ENCODE results near the gene OTOP2. TPM values are rescaled to one million over a fixed set of nuclear protein-coding genes. Genes with fewer than 3 reads are reported as not detected.

The OTOP2 gene
- total RNA-seq, 1 donor from 2014 or later, result not detected

GRCh38 chr17:74888469-74888868 lies 35.6 kb upstream of the OTOP2 start:
- TF ChIP-seq CTCF (IDR thresholded peaks at IDR 0.05; ENCODE audit: insufficient read depth, low read depth, low read length) (no peak), EZH2 (IDR thresholded peaks at IDR 0.05; ENCODE audit: insufficient read depth, low read length) (no peak)
- no peaks in the 10 kb centered on the region for H4K20me1 ChIP-seq (ENCODE audit: insufficient read depth, low read length)
- Mint-ChIP-seq H3K27me3 (ENCODE audit: low read depth, unreplicated experiment) (peaks cover 29% of the 10 kb centered on the region), H3K4me3 (ENCODE audit: unreplicated experiment) (no peak overlapping the region), H3K4me1 (ENCODE audit: low read depth, unreplicated experiment) (no peaks in the 10 kb centered on the region), H3K36me3 (ENCODE audit: low read depth, unreplicated experiment) (no peaks in the 10 kb centered on the region), H3K9me3 (ENCODE audit: unreplicated experiment) (no peaks in the 10 kb centered on the region), H3K27ac (ENCODE audit: unreplicated experiment) (no peak overlapping the region)
- H3K4me2 ChIP-seq (ENCODE audit: low read length), result no peak overlapping the region
- H2AFZ ChIP-seq (ENCODE audit: low read depth, low read length), result no peak overlapping the region
- no peak overlapping the region for H3K4me3 ChIP-seq (ENCODE audit: insufficient read depth, low read depth, low read length)
- H3K36me3 ChIP-seq (ENCODE audit: insufficient read depth, low read length), result no peaks in the 10 kb centered on the region
- peaks cover 30% of the 10 kb centered on the region for H3K27me3 ChIP-seq (ENCODE audit: insufficient read depth, low read length)
- no peak overlapping the region for H3K9ac ChIP-seq (ENCODE audit: low read length)
- H3K27ac ChIP-seq (ENCODE audit: low read depth, low read length), result no peak overlapping the region
- H3K9me3 ChIP-seq (ENCODE audit: insufficient read depth, low read depth, low read length), result no peaks in the 10 kb centered on the region
- no peak for DNase-seq (ENCODE audit: low read depth)
- no peaks in the 10 kb centered on the region for H3K4me1 ChIP-seq (ENCODE audit: insufficient read depth, low read length)
- no peak for FAIRE-seq
- no peaks in the 10 kb centered on the region for H3K79me2 ChIP-seq (ENCODE audit: insufficient read depth, low read length)

DNA sequence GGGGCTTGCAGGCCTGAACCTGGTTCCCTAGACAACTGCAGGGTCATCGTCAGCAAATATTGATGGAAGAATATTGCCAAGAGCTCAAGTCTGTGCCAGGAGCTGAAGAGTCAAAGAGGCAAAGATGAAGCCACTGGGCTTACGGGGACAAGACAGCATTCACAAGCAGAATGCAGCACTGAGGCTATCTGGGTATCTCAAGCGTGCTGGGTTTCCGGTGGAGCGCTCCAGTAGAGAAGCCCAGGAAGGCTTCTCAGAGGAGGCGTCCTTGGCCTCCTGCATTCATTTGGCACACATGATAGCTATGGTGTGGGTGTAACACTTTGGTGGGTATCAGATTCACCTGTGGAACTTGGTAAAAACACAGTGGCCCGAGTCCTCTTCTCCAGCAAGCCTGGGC lies 33.5 kb upstream of the OTOP2 start:
- H3K79me2 ChIP-seq (ENCODE audit: insufficient read depth, low read length), result no peaks in the 10 kb centered on the region
- H3K9ac ChIP-seq (ENCODE audit: low read length), result no peak overlapping the region
- H3K36me3 ChIP-seq (ENCODE audit: insufficient read depth, low read length), result no peaks in the 10 kb centered on the region
- Mint-ChIP-seq H3K27me3 (ENCODE audit: low read depth, unreplicated experiment) (peaks cover 43% of the 10 kb centered on the region), H3K27ac (ENCODE audit: unreplicated experiment) (no peak overlapping the region), H3K9me3 (ENCODE audit: unreplicated experiment) (no peaks in the 10 kb centered on the region), H3K36me3 (ENCODE audit: low read depth, unreplicated experiment) (no peaks in the 10 kb centered on the region), H3K4me1 (ENCODE audit: low read depth, unreplicated experiment) (no peaks in the 10 kb centered on the region), H3K4me3 (ENCODE audit: unreplicated experiment) (no peak overlapping the region)
- no peaks in the 10 kb centered on the region for H3K4me1 ChIP-seq (ENCODE audit: insufficient read depth, low read length)
- no peak overlapping the region for H3K4me3 ChIP-seq (ENCODE audit: insufficient read depth, low read depth, low read length)
- H3K9me3 ChIP-seq (ENCODE audit: insufficient read depth, low read depth, low read length), result no peaks in the 10 kb centered on the region
- FAIRE-seq (no peak), DNase-seq (ENCODE audit: low read depth) (no peak)
- H3K27me3 ChIP-seq (ENCODE audit: insufficient read depth, low read length), result peaks cover 41% of the 10 kb centered on the region
- no peak overlapping the region for H2AFZ ChIP-seq (ENCODE audit: low read depth, low read length)
- no peak overlapping the region for H3K27ac ChIP-seq (ENCODE audit: low read depth, low read length)
- TF ChIP-seq CTCF (IDR thresholded peaks at IDR 0.05; ENCODE audit: insufficient read depth, low read depth, low read length) (no peak), EZH2 (IDR thresholded peaks at IDR 0.05; ENCODE audit: insufficient read depth, low read length) (no peak)
- H4K20me1 ChIP-seq (ENCODE audit: insufficient read depth, low read length), result no peaks in the 10 kb centered on the region
- H3K4me2 ChIP-seq (ENCODE audit: low read length), result no peak overlapping the region

- no peak for TF ChIP-seq CTCF (IDR thresholded peaks at IDR 0.05; ENCODE audit: insufficient read depth, low read depth, low read length)
- no peak for TF ChIP-seq EZH2 (IDR thresholded peaks at IDR 0.05; ENCODE audit: insufficient read depth, low read length)
- Mint-ChIP-seq H3K36me3 (ENCODE audit: low read depth, unreplicated experiment) (no peaks in the 10 kb centered on the region), H3K27ac (ENCODE audit: unreplicated experiment) (no peak overlapping the region), H3K9me3 (ENCODE audit: unreplicated experiment) (no peaks in the 10 kb centered on the region), H3K4me1 (ENCODE audit: low read depth, unreplicated experiment) (no peaks in the 10 kb centered on the region), H3K4me3 (ENCODE audit: unreplicated experiment) (no peak overlapping the region), H3K27me3 (ENCODE audit: low read depth, unreplicated experiment) (peaks cover 55% of the 10 kb centered on the region)
- H3K36me3 ChIP-seq (ENCODE audit: insufficient read depth, low read length), result no peaks in the 10 kb centered on the region
- no peak overlapping the region for H3K9ac ChIP-seq (ENCODE audit: low read length)
- H3K27me3 ChIP-seq (ENCODE audit: insufficient read depth, low read length), result peaks cover 51% of the 10 kb centered on the region
- H3K27ac ChIP-seq (ENCODE audit: low read depth, low read length), result no peak overlapping the region
- H3K79me2 ChIP-seq (ENCODE audit: insufficient read depth, low read length), result no peaks in the 10 kb centered on the region
- H3K4me3 ChIP-seq (ENCODE audit: insufficient read depth, low read depth, low read length), result no peak overlapping the region
- H3K9me3 ChIP-seq (ENCODE audit: insufficient read depth, low read depth, low read length), result no peaks in the 10 kb centered on the region
- DNase-seq (ENCODE audit: low read depth), result no peak
- no peak for FAIRE-seq
- no peaks in the 10 kb centered on the region for H4K20me1 ChIP-seq (ENCODE audit: insufficient read depth, low read length)
- no peak overlapping the region for H3K4me2 ChIP-seq (ENCODE audit: low read length)
- no peaks in the 10 kb centered on the region for H3K4me1 ChIP-seq (ENCODE audit: insufficient read depth, low read length)
- no peak overlapping the region for H2AFZ ChIP-seq (ENCODE audit: low read depth, low read length)
These were observed 31.8 kb upstream of the OTOP2 start for GRCh38 chr17:74892013-74892841.
